GM18519 (cell line): ENCODE data around the gene USP16.
"Not testable (repeated sequence)": the region's sequence is repeated elsewhere in the genome, so short reads cannot be mapped to it uniquely, and the experiment has no call there.

ENCODE experiments used
- ATAC-seq: cut with Tn5 transposase; IDR thresholded peaks from one replicate; pipeline ENCODE4 v1.9.1; 2021; ENCODE audit warnings: mild to moderate bottlenecking, moderate library complexity; ENCODE audit not compliant: unreplicated experiment, low FRiP score

Gene USP16

DNA sequence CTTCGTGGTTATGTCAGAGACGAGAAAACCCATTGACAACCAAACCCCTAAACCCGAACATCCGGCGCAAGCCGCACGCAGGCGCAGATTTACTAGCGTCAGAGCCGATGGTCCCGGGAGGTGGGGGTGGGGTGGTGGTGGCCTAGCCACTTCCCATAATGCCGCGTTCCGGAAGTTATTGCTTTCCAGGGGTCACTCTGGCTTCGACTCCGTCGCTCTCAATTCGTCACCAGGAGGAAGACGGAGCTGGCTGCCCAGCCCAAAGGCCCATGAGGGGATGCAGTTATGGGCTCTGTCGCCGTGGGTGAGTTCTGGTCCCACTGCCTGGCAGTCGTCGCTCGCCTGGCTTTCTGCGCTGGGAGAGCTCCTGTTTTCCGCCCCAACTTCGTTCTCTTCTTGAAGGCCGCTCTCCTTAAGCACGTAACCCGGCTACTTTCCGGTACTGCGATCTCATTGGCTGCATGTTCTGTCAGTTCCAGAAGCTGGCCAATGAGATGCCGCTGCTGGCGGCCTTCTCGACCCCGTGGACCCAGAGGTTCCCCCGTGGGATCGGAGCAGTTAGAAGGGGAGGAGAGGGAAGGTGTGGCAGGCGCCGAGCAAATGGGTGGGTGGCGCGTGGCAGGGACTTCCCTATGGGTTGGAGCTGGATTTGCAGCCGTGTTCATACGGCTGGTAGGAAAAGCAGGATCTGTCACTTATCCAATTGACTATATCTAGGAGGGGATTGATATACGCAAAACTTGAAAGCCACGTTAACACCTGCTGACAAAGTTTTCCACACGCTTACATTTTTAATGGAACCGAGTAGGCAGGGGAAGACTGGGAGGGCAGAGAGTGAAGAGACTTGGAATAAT, at the start of gene USP16:
USP16 (plus strand) TSS at position 195 of the 854 bp plus-strand sequence. CDS start 3,246 bp downstream, outside the sequence.
- peak; percentile 96 for ATAC-seq

DNA sequence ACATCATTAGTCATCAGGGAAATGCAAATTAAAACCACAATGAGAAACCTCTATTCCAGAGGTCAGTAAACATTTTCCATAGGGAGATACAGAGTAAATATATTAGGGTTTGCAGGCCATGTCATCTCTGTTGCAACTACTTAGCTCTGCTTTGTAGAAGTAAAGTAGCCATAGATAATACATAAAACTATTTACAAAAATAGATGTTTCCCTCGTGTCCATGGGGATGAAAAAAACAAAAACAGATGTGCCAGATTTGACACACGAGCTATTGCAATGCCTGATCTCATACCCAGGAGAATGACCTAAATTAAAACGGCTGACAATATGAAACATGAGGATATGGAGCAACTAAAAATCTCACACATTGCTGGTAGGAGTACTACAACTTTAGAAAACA, 49.1 kb upstream of the USP16 start:
- ATAC-seq = no peak

DNA sequence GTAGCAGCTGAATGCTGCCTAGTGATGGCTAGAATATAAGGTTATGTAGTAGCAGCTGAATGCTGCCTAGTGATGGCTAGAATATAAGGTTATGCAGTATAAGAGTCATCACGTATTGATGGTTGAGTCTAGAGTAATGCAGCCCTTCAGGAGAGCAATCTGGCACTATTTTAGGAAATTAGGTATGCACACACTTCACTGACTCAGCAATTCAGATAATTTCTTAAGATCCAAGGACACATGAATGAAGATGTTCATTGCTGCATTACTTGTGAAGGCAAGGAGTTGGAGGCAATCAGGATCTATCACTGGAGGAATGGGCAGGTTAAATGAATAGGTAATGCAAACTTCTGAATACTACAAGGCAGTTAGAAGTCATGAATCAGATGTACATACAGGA, 45.4 kb upstream of the USP16 start:
- no peak for ATAC-seq

DNA sequence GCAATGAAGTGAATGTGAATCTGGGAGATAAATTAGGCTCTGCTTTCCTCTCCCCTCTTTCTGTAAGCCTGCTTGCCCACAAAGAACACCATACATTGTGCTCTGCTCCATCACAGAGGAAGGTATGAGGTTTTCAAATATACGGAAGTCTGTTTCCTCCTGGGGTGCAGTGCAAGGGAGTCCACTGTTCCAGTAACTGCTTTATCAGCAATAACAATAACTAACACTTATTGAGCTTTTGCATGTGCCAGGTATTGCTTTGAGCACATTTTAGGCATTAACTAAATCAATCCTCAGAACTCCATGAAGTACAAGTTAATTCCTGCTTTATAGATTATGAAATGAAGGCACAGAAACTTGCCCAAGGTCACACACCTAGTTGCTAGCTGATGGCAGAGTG, 41.8 kb upstream of the USP16 start:
- no peak for ATAC-seq

DNA sequence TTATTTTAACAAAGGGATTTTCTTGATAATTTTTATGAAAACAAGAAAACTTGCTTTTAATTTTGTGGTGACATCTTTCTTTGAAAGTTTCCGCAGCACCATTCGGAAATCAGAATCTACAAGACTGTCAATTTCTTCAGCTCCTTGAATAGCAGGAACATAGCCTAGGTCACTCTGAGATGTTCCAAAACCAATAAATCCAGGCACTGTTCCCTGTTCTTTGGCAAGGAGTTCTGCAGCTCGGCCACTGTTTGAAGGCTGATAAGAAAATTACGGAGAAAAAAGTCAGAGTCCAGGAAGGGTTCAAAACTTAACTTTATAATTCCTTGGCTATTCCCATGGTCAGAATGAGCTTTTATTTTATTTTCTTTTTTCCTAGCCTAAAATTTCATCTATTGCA, 37.8 kb upstream of the USP16 start:
- no peak for ATAC-seq

DNA sequence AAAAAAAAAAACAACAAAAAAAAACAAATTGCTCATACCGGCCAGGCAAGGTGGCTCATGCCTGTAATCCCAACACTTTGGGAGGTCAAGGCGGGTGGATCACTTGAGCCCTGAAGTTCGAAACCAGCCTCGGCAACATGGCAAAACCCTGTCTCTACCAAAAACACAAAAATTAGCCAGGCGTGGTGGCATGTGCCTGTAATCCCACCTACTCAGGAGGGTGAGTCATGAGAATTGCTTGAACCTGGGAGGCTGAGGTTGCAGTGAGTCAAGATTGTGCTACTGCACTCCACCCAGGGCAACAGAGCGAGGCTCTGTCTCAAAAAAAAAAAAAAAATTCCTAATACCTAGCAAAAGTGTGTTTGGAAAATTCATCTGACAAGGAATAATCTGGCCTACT, 36.3 kb upstream of the USP16 start:
- not testable (repeated sequence) for ATAC-seq

DNA sequence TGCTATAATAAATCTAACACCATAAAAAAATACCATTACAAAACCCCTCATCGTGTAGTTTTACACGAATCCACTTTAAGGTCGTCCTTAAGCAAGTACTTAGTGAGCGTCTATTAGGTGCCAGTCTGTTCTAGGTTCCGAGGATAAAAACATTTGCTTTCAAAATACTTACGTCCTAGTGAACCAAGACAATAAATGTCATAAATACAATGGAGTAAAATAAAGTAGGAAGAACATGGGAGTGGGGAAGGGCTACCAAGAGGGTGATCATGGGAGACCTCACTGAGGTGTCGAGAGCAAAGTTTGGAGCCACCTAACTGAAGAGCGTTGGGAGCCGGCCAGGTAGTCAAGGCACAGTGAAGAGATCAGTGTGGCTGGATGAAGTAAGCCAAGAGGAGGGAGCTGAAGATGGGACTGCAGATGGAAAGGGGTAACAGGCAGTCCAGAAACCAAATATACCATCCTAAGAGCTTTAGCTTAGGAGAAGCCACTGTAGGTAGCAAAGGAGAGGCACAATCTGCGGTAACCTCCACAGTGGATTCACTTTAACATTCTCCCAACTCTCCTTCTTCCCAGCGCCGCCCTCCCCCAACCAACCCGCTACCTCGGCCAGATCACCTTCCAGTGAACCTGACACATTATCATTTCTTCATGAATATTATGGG, 32.5 kb upstream of the USP16 start:
- no peak for ATAC-seq

DNA sequence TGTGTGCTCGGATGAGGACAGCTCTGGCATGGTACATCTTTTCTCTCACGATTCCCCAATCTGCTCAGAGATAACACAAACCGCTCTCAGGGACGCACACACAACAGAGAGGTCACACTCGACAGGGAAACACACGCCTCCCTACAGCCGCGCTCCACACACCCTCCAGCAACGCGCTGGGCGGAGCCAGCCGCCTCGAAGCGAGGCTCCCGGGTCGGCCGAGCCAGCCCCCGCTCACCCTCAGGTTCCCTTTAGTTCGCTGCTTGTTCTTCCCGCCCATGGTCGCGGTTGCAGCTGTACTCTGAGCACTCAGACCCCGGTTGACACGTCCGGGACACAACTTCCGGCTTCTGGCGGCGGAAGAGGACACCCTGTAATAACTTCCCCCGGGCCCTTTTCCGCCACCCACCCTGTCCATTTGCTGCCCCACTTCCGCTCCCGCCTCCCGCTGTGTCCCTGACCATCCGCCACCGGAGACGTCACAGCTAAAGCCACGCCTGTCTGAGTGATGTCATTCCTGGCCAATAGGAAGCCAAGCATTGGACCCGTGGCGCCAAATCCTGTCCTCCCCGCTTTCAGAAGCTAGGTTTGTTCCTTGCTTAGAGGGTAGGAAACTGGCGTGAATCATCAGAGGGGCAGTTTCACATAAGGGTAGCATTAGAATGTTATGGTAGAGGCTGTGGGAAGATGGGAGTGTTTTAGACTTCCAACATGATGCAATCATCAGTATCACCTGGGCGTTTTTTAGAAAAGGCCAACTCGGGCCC, 31.8 kb upstream of the USP16 start, which contains the start of gene LTN1:
LTN1 (minus strand) TSS at position 352 of the 767 bp plus-strand sequence; CDS start at position 280, 72 bp downstream.
- ATAC-seq = peak; percentile 97

DNA sequence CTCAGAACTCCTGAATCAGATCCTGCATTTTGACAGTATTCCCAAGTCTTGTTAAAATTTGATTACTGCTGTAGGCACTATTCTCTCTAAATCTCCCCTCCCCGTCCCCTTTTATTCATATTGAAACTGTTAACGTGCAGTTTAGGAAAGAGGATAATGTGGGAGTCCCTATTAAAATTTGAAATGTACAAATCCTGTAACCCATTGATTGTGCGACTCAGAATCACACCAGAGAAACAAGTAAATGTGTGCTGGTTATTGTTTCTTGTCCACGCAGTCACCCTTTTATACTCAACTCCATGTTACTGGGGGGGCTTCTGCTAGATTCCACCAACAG, 31.2 kb upstream of the USP16 start:
- no peak for ATAC-seq

DNA sequence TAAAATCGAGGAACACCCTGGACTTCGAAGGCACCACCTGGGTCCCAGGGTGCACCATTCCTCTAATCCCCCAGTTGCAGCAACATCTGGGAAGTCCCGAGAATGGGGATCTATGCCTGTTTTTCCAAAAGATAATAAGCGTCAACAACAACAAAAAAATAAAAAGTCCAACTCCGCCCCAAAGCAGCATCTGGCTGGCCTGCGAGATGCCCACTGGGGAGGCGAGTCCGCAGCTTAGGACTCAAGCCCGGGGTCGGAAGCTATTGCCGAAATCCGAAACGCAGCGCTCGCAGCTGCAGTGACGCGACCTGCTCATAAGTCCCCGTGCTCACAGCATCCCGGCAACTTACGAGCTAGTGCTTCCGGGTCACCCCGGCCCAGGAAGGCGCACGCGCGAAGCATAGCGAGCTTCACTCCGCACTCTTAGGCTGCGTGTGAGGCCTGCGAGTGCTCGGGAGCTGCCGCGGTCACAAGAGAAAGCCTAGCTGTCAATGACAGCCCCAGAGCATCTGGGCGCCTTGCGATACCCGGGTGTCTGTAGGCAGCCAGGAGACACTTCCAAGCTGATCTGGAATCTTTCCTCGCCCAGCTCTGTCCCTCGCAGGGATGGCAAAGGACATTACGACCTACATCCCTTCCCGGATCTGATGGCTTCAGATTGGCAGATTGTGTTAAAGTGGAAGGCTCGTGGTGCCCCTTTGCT, 21.9 kb upstream of the USP16 start:
- peak; percentile 99 for ATAC-seq

DNA sequence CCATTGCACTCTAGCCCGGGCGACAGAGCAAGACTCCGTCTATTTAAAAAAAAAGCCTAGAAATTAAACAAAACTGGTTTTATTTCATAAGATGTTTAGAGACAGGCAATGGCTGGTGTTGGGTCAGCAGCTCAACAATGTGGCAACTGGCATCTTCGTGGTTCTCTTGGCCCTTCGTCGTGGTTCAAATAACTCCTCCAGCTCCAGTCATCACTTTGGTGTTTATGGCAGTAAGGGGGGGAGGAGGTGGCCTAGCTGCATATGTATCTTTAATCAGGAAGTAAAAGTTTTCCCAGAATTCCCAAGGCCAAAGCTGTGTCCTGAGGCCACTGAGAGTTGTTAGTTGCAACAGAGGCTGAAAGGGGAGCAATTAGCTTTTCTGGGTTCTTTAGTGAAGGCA, 18.8 kb upstream of the USP16 start:
- no peak for ATAC-seq

DNA sequence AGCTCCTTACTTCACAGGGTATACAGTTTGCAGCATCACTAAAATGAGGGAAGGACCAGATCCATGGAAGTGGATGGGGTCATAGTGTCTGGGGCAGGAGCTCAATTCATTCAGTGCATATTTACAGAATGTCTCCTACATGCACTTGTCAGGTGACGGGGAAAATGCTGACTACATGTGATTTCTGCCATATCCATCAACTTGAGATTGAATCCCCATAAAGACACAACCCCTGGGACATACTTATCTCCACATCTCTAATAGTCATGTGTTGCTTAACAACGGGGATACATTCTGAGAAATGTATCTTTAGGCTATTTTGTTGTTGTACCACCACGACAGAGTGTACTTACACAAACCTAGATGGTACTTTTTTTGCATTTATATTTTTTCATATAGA, 17.3 kb upstream of the USP16 start:
- ATAC-seq = no peak

DNA sequence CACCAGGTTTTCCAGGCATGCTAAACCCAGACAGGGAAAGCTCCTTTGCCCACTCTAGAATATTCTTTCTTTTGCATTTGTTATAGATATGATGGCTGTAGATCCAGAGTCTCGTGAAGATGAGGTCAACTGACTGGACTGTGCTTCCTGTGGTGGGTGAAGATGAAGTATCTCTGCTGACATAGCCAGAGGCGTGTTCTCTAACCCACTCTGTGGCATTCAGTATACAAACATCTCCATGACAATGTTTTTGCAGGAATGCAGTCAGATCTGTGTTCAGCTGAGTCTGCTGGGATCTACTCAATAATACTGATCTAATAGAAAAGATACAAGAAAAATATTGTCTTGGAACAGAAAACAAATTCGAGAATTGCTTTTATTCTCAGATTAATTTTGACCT, 16.7 kb upstream of the USP16 start:
- ATAC-seq = no peak

DNA sequence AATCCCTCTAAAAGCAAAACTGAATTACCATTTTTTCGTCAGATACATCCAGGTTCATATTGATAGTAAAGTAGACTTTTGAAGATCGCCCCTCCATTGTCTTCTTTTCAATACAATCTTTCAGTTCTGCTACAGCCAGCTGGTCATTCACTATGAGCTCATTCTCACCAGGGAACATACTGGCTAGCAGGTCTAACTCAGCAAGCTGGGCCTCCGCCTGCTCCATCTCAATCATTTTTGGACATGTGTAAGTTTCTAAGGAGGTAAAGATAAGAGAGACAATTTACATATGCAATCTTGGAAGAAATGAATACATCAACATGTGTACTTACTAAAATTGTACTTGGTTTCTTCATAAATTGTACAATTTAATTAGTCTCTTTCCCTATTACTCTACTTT, 16.1 kb upstream of the USP16 start:
- no peak for ATAC-seq

DNA sequence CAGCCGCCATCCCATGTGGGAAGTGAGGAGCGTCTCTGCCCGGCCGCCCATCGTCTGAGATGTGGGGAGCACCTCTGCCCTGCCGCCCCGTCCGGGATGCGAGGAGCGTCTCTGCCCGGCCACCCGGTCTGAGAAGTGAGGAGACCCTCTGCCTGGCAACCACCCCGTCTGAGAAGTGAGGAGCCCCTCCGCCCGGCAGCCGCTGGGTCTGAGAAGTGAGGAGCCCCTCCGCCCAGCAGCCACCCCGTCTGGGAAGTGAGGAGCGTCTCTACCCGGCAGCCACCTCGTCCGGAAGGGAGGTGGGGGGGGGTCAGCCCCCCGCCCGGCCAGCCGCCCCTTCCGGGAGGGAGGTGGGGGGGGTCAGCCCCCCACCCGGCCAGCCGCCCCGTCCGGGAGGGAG, 13.2 kb upstream of the USP16 start:
- ATAC-seq = not testable (repeated sequence)

DNA sequence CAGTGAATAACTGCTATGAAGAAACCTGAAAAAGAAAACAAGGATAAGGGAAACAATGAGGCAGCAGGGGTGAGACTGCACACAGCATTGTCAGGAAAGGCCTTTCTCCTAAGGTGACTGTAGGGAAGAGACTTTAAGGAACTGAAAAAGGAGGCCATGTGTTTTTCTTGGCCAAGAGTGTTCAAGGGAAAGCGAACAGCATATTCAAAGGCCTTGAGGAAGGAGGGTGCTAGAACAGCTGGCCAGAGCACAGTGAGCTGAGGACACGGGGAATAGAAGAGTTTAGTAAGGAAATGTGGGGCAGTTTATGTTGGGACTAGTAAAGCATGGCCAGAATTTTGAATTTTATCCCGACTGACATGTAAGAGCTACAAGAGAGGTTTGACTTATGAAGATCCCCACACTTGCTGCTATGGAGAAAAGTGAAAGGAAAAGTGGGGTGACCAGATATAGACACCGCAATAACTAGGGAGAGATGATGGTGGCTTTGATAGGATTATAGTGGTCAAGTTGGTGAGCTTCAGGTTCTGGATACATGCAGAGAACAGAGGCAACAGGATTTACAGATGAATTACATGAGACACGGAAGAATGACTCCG, 6.7 kb upstream of the USP16 start:
- no peak for ATAC-seq

DNA sequence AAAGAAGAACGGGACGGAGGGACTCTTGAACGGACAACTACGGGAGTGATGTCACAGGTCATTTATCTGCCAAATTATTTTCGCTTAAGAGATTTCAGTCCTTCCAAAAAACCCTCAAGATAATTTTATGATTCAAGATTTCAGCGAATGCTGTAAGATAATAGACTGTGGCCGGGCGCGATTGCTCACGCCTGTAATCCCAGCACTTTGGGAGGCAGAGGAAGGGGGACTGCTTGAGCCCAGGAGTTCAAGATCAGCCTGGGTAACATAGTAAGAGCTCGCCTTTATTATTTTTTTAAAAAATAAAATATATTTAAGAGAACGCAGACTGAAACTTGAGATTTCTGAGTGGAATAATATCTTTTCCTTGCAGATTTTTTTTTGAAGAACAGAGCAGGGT, 5.9 kb upstream of the USP16 start:
- peak; percentile 13 for ATAC-seq

DNA sequence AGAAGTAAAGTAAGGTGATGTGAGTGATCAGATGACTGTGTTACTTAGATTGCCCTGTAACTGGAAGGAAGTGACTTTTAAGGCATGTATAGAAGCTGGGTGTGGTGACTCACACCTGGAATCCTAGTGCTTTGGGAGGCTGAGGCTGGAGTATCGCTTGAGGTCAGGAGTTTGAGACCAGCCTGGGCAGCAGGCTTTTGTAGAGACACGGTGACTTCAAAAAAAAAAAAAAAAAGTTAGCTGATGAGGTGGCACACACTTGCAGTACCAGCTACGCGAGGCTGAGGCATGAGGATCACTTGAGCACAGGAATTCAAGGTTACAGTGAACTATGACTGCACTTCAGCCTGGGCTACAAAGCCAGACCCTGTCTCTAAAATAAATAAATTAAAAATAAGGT, 2.3 kb upstream of the USP16 start:
- ATAC-seq = no peak

DNA sequence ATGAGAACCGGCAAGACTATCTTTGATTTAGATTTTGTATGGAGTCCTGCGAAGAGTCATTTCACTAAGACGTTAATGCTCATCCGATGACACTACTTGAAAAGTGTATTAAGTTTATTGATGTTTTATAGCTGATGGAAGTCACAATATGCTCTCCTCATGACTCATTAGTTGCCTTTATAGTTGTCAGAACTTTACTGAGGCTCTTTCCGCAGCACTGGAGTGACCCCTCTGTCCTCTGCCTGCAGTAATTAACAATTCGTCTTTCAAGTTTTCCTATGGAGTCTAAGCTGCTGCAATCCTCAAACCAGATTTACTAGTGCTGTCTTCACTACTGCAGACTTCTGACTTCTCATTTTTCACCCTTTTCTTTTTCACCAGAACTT, 853 bp downstream of the USP16 start:
- no peak for ATAC-seq

DNA sequence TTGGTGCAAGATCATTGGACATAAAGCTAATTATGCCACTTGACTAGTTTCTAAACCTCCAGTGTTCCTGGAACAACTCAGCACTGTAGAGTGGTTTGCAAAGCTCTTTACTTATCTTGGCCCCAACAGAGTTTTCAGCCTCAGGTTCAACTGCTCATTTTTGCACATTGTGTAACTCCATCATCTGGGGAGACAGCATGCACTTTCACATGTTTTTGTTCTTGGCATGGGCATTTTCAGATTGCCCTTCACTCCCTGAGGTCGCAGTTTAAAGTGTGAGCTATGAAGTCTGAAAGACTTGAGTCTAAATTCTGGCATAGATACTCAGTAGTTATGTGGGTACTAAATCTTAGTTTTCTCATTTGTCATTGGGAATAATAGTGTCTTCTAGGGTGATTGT, 5.1 kb downstream of the USP16 start:
- ATAC-seq = no peak
